Measurements from ENCODE around the gene DNAAF3.
"Not testable (repeated sequence)": the region's sequence is repeated elsewhere in the genome, so short reads cannot be mapped to it uniquely, and the experiment has no call there.

The DNAAF3 gene

DNA sequence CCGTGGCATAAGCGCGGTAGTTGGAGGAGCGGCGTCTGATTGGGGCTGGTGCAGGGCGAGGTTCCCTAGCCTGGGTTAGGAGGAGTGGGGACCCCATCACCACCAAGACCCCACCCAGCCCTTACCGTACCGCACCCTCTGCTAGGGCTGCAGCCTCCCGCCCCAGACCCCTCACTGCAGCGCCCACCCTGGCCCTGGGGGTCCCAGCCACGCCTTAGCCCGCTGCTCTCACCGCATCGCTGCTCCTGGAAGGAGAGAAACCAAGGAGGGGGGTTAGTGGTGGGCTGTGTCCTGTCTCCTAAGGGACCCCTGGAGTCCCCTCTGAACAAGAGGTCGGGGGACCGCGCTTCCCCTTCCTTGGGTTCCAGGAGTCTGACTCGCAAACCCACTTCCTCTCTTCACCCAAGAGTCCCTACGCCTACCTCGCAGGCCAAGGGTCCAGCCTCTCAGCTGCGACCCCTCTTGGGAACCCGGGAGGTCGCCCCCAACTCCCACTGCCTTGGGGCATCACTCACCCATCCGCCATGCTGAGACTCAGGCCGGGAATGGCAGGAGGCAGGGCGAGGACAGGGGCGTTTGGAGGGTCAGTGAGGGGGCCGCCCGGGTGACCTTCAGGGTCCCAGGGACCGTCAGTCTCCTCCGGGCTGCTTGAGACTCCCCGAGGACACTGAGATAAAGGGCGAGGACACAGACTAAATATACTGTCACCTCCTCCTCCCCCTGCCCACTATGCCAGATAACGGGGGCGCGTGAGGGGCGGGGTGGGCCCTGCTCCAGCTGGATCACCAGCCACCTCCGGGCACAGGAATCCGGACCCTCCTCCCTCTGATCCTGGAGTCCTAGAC lies 9.1 kb downstream of the DNAAF3 start, which contains the start of gene TNNI3:
Gene TNNI3, minus strand, starts transcription at position 669 of the 845 bp plus-strand sequence. Its CDS starts 143 bp downstream, at position 526.
- H3K4me3 ChIP-seq (ENCODE audit: low read depth, low read length) = no peak within 1 kb of the TSS
- TF ChIP-seq, protein P1, sequence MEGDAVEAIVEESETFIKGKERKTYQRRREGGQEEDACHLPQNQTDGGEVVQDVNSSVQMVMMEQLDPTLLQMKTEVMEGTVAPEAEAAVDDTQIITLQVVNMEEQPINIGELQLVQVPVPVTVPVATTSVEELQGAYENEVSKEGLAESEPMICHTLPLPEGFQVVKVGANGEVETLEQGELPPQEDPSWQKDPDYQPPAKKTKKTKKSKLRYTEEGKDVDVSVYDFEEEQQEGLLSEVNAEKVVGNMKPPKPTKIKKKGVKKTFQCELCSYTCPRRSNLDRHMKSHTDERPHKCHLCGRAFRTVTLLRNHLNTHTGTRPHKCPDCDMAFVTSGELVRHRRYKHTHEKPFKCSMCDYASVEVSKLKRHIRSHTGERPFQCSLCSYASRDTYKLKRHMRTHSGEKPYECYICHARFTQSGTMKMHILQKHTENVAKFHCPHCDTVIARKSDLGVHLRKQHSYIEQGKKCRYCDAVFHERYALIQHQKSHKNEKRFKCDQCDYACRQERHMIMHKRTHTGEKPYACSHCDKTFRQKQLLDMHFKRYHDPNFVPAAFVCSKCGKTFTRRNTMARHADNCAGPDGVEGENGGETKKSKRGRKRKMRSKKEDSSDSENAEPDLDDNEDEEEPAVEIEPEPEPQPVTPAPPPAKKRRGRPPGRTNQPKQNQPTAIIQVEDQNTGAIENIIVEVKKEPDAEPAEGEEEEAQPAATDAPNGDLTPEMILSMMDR (IDR thresholded peaks at IDR 0.05; ENCODE audit: low read depth, low read length) = no peak

DNA sequence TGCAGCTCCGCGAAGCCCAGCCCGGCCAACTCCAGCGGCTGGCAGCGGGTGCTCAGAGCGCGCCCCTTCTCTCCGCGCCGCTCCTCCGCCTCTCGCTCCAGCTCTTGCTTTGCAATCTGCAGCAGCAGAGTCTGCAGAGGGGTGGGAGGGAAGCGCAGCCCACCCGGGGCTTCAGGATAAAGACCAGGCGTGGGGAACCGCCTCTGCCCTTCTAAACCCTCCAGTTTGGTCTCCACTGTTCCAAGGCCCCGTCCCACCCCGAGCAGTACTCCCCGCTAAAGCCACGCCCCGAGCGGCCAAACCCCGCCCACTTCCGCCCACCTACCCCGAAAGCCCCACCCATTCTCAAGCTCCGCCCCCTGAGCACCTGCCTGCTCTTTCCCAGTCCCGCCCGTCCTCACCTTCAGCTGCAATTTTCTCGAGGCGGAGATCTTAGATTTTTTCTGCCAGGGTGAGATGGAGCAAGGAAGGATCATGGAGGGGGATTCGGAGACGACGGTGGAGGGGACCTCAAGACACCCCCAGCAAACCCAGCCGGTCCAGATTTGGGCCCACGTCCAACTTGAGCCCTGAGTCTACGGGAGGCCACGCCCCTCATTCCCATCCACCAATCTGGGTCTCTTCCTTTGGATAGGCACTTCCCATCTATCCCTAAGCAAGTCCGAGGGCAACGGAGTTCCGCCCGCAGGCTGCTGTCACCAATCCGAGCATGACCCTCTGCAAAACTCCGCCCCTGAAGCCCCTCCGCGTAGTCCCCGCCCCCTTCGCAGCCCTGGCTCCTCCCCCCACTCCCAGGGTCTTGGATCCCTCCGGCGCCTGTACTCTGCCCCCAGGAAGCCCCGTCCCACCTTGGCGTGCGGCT lies 10.0 kb downstream of the DNAAF3 start:
- no peak overlapping the region for H3K4me3 ChIP-seq (ENCODE audit: low read depth, low read length)
- TF ChIP-seq, protein P1 (IDR thresholded peaks at IDR 0.05; ENCODE audit: low read depth, low read length) = no peak

DNA sequence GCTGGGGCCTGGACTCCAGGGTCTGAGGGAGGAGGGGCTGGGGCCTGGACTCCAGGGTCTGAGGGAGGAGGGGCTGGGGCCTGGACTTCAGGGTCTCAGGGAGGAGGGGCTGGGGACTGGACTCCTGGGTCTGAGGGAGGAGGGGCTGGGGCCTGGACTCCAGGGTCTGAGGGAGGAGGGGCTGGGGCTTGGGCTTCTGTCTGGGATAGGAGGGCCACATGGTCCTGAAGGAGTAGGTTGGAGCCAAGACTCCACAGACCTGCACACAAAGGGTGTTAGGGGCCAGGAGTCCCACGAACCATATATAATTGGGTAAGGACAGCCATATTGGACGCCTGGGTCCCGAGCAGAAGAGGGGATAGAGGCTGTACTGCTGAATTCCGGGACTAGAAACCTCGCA lies 10.6 kb downstream of the DNAAF3 start:
- H3K4me3 ChIP-seq (ENCODE audit: low read depth, low read length) = not testable (repeated sequence)

DNA sequence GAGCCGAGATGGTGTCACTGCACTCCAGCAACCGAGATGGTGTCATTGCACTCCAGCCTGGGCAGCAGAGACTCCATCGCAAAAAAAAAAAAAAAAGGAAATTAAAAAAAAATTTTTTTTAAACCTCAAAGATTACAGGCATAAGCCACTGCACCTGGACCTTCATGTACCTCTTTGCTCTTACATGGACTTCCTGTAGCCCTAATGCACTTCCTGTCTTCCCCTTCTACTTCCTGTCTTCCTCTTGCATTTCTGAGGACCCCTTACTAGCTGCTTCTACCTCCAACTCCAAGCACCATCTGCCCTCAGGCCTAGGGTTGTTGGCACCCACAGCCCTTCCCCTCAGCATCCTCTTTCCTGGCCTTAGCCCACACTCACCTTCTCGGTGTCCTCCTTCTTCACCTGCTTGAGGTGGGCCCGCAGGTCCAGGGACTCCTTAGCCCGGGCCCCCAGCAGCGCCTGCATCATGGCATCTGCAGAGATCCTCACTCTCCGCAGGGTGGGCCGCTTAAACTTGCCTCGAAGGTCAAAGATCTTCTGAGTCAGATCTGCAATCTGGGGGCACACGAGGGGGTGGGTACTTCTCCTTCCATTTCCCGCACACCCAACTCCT lies 12.7 kb downstream of the DNAAF3 start:
- no peak overlapping the region for H3K4me3 ChIP-seq (ENCODE audit: low read depth, low read length)
- TF ChIP-seq, protein P1 (IDR thresholded peaks at IDR 0.05; ENCODE audit: low read depth, low read length) = no peak

DNA sequence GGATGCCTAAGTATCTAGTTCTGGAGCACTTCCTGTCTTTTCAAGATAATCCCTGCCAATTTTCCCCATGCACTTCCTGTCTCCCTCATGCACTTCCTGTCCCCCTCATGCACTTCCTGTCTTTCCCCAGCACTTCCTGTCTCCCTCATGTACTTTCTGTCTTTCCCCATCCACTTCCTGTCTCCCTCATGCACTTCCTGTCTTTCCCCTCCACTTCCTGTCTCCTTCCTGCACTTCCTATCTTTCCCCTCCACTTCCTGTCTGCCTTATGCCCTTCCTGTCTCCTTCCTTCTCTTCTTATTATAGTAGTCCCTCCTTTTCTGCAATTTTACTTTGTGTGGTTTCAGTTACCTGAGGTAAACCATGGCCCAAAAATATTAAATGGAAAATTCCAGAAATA lies 14.4 kb downstream of the DNAAF3 start:
- TF ChIP-seq, protein P1 (IDR thresholded peaks at IDR 0.05; ENCODE audit: low read depth, low read length) = no peak
- no peak overlapping the region for H3K4me3 ChIP-seq (ENCODE audit: low read depth, low read length)

DNA sequence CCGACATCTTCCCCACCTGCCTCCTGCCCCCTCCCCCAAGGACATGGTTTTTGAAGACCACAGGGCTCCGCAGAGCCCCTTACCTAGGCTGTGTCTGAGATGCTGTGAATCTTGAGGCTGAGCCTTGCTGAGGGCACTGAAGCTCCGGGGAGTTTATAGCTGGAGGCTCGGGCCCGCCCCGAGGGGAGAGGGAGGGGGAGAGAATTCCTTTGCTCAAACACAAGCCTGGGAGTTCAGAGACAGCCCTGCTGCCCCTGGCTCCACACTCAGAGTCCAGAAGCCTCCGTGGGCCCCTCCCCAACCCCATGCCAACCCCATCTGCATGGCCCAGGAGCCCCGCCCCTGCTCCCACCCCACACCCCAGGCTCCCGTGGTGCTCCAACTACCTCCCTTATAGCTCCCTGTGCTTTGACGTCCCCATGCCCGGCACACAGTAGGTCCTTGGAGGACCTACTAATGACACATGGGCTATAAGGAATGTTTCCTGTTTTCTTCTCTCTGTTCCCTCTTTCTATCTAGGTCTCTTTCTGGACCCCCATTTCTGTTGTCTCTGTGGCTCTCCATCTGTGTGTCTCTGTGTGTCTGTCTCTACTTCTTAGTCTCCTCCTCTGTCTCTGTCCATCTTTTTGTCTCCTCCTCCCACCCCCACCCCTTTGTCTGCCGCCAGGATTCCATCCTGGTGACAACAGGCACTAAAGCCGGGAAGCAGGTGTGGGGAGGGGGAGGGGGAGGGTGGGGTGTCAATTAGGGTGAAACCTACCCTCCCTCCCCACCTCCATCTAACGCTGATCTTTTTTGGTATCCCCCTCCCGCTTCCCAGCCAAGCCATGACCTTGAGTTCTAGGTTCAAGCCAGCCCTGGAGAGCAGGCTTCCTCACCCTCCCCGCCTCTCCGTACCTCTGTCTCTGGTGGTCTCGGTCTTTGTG lies 17.1 kb downstream of the DNAAF3 start, which contains the start of gene TNNT1:
Gene TNNT1, minus strand, starts transcription at position 129 of the 926 bp plus-strand sequence. CDS start 2,049 bp downstream, outside the sequence.
- TF ChIP-seq, protein P1 (IDR thresholded peaks at IDR 0.05; ENCODE audit: low read depth, low read length) = no peak

More for the DNA sequence above, 17.1 kb downstream of the DNAAF3 start, which contains the start of gene TNNT1:
- H3K4me3 ChIP-seq (ENCODE audit: low read depth, low read length) = no peak within 1 kb of the TSS

Data from WI38 (cell line).